Esophagus squamous epithelium (tissue), 4 donors: ENCODE data around the gene CPN2.

Experiments used
- CTCF ChIP-seq, 6 experiments: fragments of 450-650 bp in 4 of 6; fragments of 200-600 bp in 2 of 6; sonication (generic) in 2 of 6; IDR thresholded peaks; one replicate each; pipeline ENCODE4 v1.5.1; 2016 to 2019; ENCODE audit warnings: antibody characterized with exemption in 6 of 6, mild to moderate bottlenecking in 4 of 6, moderate library complexity in 4 of 6
- POLR2A ChIP-seq, 4 donors: fragments of 450-650 bp; IDR thresholded peaks; one replicate each; pipeline ENCODE4 v1.6.1; 2017; ENCODE audit warnings: antibody characterized with exemption in 4 of 4, mild to moderate bottlenecking in 4 of 4, moderate library complexity in 3 of 4

DNA sequence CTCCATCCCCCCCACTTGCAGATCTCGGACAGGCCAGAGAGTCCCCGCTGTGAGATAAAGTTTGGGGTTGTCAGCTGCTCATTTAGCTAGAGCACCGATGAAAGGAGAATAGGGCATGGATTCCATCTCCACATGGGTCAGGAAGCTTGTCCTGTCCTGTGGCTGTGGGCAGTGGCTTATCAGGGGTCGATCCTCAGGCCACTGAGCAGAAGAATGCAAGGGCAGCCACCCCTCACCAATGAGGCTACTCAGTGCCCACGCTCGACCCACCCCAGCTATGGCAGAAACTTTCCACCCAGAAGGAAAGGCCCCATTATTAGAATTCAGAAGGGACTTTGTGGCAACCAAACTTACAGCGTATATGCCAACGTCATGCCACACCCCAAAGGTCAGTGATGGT, 43.3 kb downstream of the CPN2 start:
- TF ChIP-seq CTCF (IDR thresholded peaks at IDR 0.05) = no peak
- no peak for TF ChIP-seq POLR2A (IDR thresholded peaks at IDR 0.05)
